WTC11 (cell line): ENCODE data around the gene DNAJC10. TPM values are rescaled to one million over a fixed set of nuclear protein-coding genes. Genes with fewer than 3 reads are reported as not detected.

Source experiments
- ATAC-seq: fragments of 200-7000 bp; cut with Tn5 transposase; 2 replicates; pipeline ENCODE4 v1.10.0; 2021; ENCODE audit warnings: mild to moderate bottlenecking, moderate library complexity
- CTCF ChIA-PET: fragments of 300-600 bp; sonication (Branson Sonifier 250); formaldehyde crosslinking; loops from one replicate; lab custom pipeline; 2021; ENCODE audit warnings: antibody characterized with exemption; lab: Charles Lee
- POLR2A ChIA-PET: fragments of 350-600 bp; sonication (Branson Sonifier 250); formaldehyde crosslinking; loops from one replicate; lab custom pipeline; 2021; ENCODE audit warnings: antibody characterized with exemption; lab: Charles Lee
- DNase-seq: peaks from one replicate; pipeline ENCODE4 v3.0.0; 2021; ENCODE audit warnings: low spot score
- H3K27ac Mint-ChIP-seq: 2 replicates; pipeline ENCODE4 v1.8.0; 2021; ENCODE audit warnings: mixed read lengths
- H3K27me3 Mint-ChIP-seq: 2 replicates; pipeline ENCODE4 v1.8.0; 2021; ENCODE audit warnings: low read depth, mild to moderate bottlenecking, moderate library complexity, mixed read lengths
- H3K36me3 Mint-ChIP-seq: 2 replicates; pipeline ENCODE4 v1.8.0; 2021; ENCODE audit warnings: mixed read lengths
- H3K4me1 Mint-ChIP-seq: 2 replicates; pipeline ENCODE4 v1.8.0; 2022; ENCODE audit warnings: mixed read lengths
- H3K4me3 Mint-ChIP-seq: 2 replicates; pipeline ENCODE4 v1.8.0; 2021; ENCODE audit warnings: mild to moderate bottlenecking, moderate library complexity, mixed read lengths
- H3K9me3 Mint-ChIP-seq: 2 replicates; pipeline ENCODE4 v1.8.0; 2021; ENCODE audit warnings: mixed read lengths
- ETV6 ChIP-seq: sonication (generic); formaldehyde crosslinking; IDR thresholded peaks from 2 replicates; pipeline ENCODE4 v1.8.1; 2022; ENCODE audit warnings: mild to moderate bottlenecking, missing genetic modification reagents
- FOXK1 ChIP-seq: sonication (generic); formaldehyde crosslinking; IDR thresholded peaks from 2 replicates; pipeline ENCODE4 v1.8.0; 2022; ENCODE audit warnings: mild to moderate bottlenecking, moderate library complexity, missing genetic modification reagents
- GRHL2 ChIP-seq: fragments of 250-450 bp; sonication (Bioruptor Pico); IDR thresholded peaks from 2 replicates; pipeline ENCODE4 v1.8.0; 2022; ENCODE audit warnings: mild to moderate bottlenecking, moderate library complexity; ENCODE audit not compliant: insufficient replicate concordance, severe bottlenecking
- HMGA2 ChIP-seq: fragments of 250-450 bp; sonication (Bioruptor Pico); IDR thresholded peaks from 2 replicates; pipeline ENCODE4 v1.4.0; 2021; ENCODE audit warnings: mild to moderate bottlenecking, moderate library complexity
- MYBL2 ChIP-seq: sonication (generic); formaldehyde crosslinking; IDR thresholded peaks from 2 replicates; pipeline ENCODE4 v1.8.1; 2023; ENCODE audit warnings: mild to moderate bottlenecking, moderate library complexity, missing genetic modification reagents
- NR2C2 ChIP-seq: sonication (generic); formaldehyde crosslinking; IDR thresholded peaks from 2 replicates; pipeline ENCODE4 v1.8.0; 2022; ENCODE audit warnings: mild to moderate bottlenecking, missing genetic modification reagents
- SMAD4 ChIP-seq: sonication (generic); formaldehyde crosslinking; IDR thresholded peaks from 2 replicates; pipeline ENCODE4 v1.8.0; 2022; ENCODE audit warnings: mild to moderate bottlenecking, missing genetic modification reagents
- SP1 ChIP-seq: sonication (generic); formaldehyde crosslinking; conservative IDR thresholded peaks from 2 replicates; pipeline ENCODE4 v1.8.1; 2022; ENCODE audit warnings: missing genetic modification reagents
- ZNF317 ChIP-seq: sonication (generic); formaldehyde crosslinking; IDR thresholded peaks from 2 replicates; pipeline ENCODE4 v1.8.1; 2023; ENCODE audit warnings: low read depth, mild to moderate bottlenecking, moderate library complexity, missing genetic modification reagents, borderline replicate concordance
- ZNF671 ChIP-seq: fragments of 250-450 bp; sonication (Bioruptor Pico); IDR thresholded peaks from 2 replicates; pipeline ENCODE4 v1.8.0; 2021; ENCODE audit warnings: mild to moderate bottlenecking
- total RNA-seq: library from RNA; stranded (reverse); gene quantifications from 3 replicates; pipeline ENCODE4 v1.2.3, GENCODE V29; 2021
- TF ChIP-seq, protein P1 (sequence below): sonication (generic); formaldehyde crosslinking; IDR thresholded peaks from 2 replicates; pipeline ENCODE4 v1.8.1; 2022; ENCODE audit warnings: mild to moderate bottlenecking, moderate library complexity, missing genetic modification reagents
- TF ChIP-seq, protein P2 (sequence below): fragments of 250-450 bp; sonication (Bioruptor Pico); IDR thresholded peaks from 2 replicates; pipeline ENCODE4 v1.9.0; 2021; ENCODE audit warnings: mild to moderate bottlenecking
- TF ChIP-seq, protein P3 (sequence below): fragments of 250-450 bp; sonication (Bioruptor Pico); IDR thresholded peaks from 2 replicates; pipeline ENCODE4 v1.9.0; 2021; ENCODE audit warnings: mild to moderate bottlenecking
- TF ChIP-seq, protein P4 (sequence below): sonication (generic); formaldehyde crosslinking; IDR thresholded peaks from 2 replicates; pipeline ENCODE4 v1.8.0; 2022; ENCODE audit warnings: mild to moderate bottlenecking, missing genetic modification reagents
- TF ChIP-seq, protein P5 (sequence below): fragments of 200-600 bp; IDR thresholded peaks from 2 replicates; pipeline ENCODE4 v1.8.0; 2022; ENCODE audit warnings: antibody characterized with exemption
- TF ChIP-seq, protein P6 (sequence below): sonication (generic); formaldehyde crosslinking; IDR thresholded peaks from 2 replicates; pipeline ENCODE4 v1.8.0; 2022; ENCODE audit warnings: mild to moderate bottlenecking, missing genetic modification reagents
- TF ChIP-seq, protein P7 (sequence below): fragments of 250-450 bp; sonication (Bioruptor Pico); IDR thresholded peaks from 2 replicates; pipeline ENCODE4 v1.9.0; 2021; ENCODE audit warnings: moderate library complexity, mild to moderate bottlenecking, inconsistent platforms, borderline replicate concordance
- TF ChIP-seq, protein P8 (sequence below): sonication (generic); formaldehyde crosslinking; IDR thresholded peaks from 2 replicates; pipeline ENCODE4 v1.8.1; 2022; ENCODE audit warnings: missing genetic modification reagents, borderline replicate concordance
- TF ChIP-seq, protein P9 (sequence below): sonication (generic); formaldehyde crosslinking; IDR thresholded peaks from 2 replicates; pipeline ENCODE4 v1.8.1; 2023; ENCODE audit warnings: mild to moderate bottlenecking, missing genetic modification reagents

Gene DNAJC10
- total RNA-seq, 1 experiment from 2014 or later, result 109 TPM

DNA sequence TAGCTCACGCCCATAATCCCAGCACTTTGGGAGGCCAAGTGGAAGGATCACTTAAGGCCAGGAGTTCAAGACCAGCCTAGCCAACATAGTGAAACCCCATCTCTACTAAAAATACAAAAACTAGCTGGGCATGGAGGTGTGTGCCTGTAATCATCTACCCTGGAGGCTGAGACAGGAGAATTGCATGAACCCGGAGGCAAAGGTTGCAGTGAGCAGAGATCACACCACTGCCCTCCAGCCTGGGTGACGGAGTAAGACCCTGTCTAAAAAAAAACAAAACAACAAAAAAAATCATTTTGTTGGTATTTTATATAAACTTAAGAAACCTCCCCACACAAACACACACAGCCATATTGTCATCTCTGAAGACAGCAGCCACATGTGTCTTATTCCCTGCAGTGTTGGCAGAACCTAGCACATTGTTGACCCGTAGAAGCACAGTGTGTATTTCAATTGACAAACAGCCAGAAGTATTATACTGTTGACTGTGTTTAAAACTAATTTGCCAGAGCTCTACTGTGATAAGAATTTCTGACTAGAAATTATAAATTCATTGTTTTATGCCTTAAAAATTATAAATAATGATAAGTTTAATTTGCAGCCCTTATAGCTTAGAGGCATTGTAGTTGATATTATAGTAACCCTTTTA is 68.1 kb downstream of the DNAJC10 start:
- Mint-ChIP-seq H3K4me3 (no peak overlapping the region), H3K4me1 (peaks cover 3% of the 10 kb centered on the region; the same call in 1 of the 2 replicates), H3K27me3 (no peaks in the 10 kb centered on the region), H3K27ac (no peak overlapping the region), H3K9me3 (peaks cover 12% of the 10 kb centered on the region), H3K36me3 (peaks cover 19% of the 10 kb centered on the region)
- CTCF ChIA-PET, result interaction anchor here (1.3 to 4.4 kb wide), 6 partner anchors 9 to 216 kb away, joined by 3 to 37 read pairs (median 6); partner anchors contain the start of gene FRZB
- no peak for ATAC-seq
- no peak for DNase-seq
- POLR2A ChIA-PET, result no interaction called here
- TF ChIP-seq, protein P1, sequence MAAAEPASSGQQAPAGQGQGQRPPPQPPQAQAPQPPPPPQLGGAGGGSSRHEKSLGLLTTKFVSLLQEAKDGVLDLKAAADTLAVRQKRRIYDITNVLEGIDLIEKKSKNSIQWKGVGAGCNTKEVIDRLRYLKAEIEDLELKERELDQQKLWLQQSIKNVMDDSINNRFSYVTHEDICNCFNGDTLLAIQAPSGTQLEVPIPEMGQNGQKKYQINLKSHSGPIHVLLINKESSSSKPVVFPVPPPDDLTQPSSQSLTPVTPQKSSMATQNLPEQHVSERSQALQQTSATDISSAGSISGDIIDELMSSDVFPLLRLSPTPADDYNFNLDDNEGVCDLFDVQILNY (CRISPR knock-in tag), result no peak
- TF ChIP-seq MYBL2 (CRISPR knock-in tag), result no peak
- no peak for TF ChIP-seq SP1
- no peak for TF ChIP-seq ETV6
- no peak for TF ChIP-seq GRHL2
- TF ChIP-seq, protein P2, sequence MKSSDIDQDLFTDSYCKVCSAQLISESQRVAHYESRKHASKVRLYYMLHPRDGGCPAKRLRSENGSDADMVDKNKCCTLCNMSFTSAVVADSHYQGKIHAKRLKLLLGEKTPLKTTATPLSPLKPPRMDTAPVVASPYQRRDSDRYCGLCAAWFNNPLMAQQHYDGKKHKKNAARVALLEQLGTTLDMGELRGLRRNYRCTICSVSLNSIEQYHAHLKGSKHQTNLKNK (CRISPR knock-in tag), result no peak
- TF ChIP-seq, protein P3, sequence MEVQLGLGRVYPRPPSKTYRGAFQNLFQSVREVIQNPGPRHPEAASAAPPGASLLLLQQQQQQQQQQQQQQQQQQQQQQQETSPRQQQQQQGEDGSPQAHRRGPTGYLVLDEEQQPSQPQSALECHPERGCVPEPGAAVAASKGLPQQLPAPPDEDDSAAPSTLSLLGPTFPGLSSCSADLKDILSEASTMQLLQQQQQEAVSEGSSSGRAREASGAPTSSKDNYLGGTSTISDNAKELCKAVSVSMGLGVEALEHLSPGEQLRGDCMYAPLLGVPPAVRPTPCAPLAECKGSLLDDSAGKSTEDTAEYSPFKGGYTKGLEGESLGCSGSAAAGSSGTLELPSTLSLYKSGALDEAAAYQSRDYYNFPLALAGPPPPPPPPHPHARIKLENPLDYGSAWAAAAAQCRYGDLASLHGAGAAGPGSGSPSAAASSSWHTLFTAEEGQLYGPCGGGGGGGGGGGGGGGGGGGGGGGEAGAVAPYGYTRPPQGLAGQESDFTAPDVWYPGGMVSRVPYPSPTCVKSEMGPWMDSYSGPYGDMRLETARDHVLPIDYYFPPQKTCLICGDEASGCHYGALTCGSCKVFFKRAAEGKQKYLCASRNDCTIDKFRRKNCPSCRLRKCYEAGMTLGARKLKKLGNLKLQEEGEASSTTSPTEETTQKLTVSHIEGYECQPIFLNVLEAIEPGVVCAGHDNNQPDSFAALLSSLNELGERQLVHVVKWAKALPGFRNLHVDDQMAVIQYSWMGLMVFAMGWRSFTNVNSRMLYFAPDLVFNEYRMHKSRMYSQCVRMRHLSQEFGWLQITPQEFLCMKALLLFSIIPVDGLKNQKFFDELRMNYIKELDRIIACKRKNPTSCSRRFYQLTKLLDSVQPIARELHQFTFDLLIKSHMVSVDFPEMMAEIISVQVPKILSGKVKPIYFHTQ (CRISPR knock-in tag), result no peak
- TF ChIP-seq, protein P4, sequence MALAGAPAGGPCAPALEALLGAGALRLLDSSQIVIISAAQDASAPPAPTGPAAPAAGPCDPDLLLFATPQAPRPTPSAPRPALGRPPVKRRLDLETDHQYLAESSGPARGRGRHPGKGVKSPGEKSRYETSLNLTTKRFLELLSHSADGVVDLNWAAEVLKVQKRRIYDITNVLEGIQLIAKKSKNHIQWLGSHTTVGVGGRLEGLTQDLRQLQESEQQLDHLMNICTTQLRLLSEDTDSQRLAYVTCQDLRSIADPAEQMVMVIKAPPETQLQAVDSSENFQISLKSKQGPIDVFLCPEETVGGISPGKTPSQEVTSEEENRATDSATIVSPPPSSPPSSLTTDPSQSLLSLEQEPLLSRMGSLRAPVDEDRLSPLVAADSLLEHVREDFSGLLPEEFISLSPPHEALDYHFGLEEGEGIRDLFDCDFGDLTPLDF (CRISPR knock-in tag), result no peak

DNA sequence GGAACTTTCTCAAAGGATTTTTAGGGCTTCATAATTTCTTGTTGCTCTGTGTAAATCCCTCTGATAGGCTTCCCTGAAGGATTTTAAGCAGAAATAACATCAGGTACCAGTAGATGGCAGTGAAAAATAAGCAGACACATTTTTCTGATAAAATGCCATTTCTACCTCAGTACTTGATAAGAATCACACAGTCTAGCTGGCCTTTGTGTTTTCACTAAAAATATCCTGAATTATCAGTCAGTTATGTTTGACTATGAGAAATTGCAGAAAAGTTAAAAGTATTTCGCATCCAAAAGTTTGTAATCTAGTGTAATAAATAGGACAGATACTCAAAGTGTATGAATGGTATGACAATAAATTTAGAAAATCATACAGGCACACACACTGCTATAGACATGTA is 68.7 kb downstream of the DNAJC10 start:
- ChIA-PET POLR2A (no interaction called here), CTCF (interaction anchor here (0.9 to 4.4 kb wide), 8 partner anchors 9 to 216 kb away, joined by 3 to 37 read pairs (median 5); partner anchors contain the start of gene FRZB)
- H3K4me3 Mint-ChIP-seq, result no peak overlapping the region
- TF ChIP-seq SP1, result no peak
- no peak for TF ChIP-seq ZNF317 (CRISPR knock-in tag)
- no peak for TF ChIP-seq SMAD4 (CRISPR knock-in tag)
- TF ChIP-seq, protein P5, sequence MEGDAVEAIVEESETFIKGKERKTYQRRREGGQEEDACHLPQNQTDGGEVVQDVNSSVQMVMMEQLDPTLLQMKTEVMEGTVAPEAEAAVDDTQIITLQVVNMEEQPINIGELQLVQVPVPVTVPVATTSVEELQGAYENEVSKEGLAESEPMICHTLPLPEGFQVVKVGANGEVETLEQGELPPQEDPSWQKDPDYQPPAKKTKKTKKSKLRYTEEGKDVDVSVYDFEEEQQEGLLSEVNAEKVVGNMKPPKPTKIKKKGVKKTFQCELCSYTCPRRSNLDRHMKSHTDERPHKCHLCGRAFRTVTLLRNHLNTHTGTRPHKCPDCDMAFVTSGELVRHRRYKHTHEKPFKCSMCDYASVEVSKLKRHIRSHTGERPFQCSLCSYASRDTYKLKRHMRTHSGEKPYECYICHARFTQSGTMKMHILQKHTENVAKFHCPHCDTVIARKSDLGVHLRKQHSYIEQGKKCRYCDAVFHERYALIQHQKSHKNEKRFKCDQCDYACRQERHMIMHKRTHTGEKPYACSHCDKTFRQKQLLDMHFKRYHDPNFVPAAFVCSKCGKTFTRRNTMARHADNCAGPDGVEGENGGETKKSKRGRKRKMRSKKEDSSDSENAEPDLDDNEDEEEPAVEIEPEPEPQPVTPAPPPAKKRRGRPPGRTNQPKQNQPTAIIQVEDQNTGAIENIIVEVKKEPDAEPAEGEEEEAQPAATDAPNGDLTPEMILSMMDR, result 0 out of 2 replicates have a peak, but pooled peaks have one; percentile 26
- TF ChIP-seq, protein P6, sequence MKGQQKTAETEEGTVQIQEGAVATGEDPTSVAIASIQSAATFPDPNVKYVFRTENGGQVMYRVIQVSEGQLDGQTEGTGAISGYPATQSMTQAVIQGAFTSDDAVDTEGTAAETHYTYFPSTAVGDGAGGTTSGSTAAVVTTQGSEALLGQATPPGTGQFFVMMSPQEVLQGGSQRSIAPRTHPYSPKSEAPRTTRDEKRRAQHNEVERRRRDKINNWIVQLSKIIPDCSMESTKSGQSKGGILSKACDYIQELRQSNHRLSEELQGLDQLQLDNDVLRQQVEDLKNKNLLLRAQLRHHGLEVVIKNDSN (CRISPR knock-in tag), result no peak
- TF ChIP-seq NR2C2 (CRISPR knock-in tag), result no peak
- H3K27ac Mint-ChIP-seq, result no peak overlapping the region
- H3K27me3 Mint-ChIP-seq, result no peaks in the 10 kb centered on the region
- peaks cover 3% of the 10 kb centered on the region; the same call in 1 of the 2 replicates for H3K4me1 Mint-ChIP-seq
- DNase-seq (no peak), ATAC-seq (peak; percentile 70)
- H3K9me3 Mint-ChIP-seq, result peaks cover 12% of the 10 kb centered on the region
- peaks cover 18% of the 10 kb centered on the region for H3K36me3 Mint-ChIP-seq

DNA sequence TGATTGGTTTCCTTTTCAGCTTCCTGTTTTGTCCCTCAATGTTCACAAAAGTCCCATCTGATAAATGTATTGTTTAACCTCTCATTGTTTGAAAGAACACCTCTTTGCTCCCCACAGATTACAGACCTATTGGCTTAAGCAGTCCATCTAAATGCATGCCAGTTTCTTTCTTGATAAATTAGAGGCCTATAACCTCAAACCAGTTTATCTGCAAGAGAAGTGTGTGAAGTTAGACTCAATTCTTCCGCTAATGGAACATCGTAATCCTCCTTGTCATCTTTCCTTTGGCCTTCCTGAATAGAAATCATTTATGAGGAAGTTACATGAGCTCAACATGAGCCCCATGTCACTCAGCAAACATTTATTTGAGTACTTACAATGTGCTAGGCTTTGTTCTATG is 76.4 kb downstream of the DNAJC10 start:
- CTCF ChIA-PET, result interaction anchor here (0.6 to 2.4 kb wide), 2 partner anchors 78 to 101 kb away, joined by 3 to 16 read pairs; no protein-coding TSS in a partner anchor
- no peaks in the 10 kb centered on the region for H3K27me3 Mint-ChIP-seq
- no peaks in the 10 kb centered on the region for H3K9me3 Mint-ChIP-seq
- H3K4me3 Mint-ChIP-seq, result no peak overlapping the region
- DNase-seq (no peak), ATAC-seq (no peak)
- POLR2A ChIA-PET, result no interaction called here
- no peak overlapping the region for H3K27ac Mint-ChIP-seq
- H3K36me3 Mint-ChIP-seq, result no peaks in the 10 kb centered on the region
- peaks cover 10% of the 10 kb centered on the region; the same call in 1 of the 2 replicates for H3K4me1 Mint-ChIP-seq
- TF ChIP-seq ZNF671 (CRISPR knock-in tag), result no peak
- no peak for TF ChIP-seq FOXK1
- TF ChIP-seq, protein P7, sequence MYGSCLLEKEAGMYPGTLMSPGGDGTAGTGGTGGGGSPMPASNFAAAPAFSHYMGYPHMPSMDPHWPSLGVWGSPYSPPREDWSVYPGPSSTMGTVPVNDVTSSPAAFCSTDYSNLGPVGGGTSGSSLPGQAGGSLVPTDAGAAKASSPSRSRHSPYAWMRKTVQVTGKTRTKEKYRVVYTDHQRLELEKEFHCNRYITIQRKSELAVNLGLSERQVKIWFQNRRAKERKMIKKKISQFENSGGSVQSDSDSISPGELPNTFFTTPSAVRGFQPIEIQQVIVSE (CRISPR knock-in tag), result no peak
- TF ChIP-seq GRHL2, result no peak
- TF ChIP-seq HMGA2, result no peak
- TF ChIP-seq, protein P8, sequence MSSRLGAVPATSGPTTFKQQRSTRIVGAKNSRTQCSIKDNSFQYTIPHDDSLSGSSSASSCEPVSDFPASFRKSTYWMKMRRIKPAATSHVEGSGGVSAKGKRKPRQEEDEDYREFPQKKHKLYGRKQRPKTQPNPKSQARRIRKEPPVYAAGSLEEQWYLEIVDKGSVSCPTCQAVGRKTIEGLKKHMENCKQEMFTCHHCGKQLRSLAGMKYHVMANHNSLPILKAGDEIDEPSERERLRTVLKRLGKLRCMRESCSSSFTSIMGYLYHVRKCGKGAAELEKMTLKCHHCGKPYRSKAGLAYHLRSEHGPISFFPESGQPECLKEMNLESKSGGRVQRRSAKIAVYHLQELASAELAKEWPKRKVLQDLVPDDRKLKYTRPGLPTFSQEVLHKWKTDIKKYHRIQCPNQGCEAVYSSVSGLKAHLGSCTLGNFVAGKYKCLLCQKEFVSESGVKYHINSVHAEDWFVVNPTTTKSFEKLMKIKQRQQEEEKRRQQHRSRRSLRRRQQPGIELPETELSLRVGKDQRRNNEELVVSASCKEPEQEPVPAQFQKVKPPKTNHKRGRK (CRISPR knock-in tag), result no peak
- TF ChIP-seq, protein P9, sequence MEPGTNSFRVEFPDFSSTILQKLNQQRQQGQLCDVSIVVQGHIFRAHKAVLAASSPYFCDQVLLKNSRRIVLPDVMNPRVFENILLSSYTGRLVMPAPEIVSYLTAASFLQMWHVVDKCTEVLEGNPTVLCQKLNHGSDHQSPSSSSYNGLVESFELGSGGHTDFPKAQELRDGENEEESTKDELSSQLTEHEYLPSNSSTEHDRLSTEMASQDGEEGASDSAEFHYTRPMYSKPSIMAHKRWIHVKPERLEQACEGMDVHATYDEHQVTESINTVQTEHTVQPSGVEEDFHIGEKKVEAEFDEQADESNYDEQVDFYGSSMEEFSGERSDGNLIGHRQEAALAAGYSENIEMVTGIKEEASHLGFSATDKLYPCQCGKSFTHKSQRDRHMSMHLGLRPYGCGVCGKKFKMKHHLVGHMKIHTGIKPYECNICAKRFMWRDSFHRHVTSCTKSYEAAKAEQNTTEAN (CRISPR knock-in tag), result no peak
